ENCODE data around the gene ARMC5.

DNA sequence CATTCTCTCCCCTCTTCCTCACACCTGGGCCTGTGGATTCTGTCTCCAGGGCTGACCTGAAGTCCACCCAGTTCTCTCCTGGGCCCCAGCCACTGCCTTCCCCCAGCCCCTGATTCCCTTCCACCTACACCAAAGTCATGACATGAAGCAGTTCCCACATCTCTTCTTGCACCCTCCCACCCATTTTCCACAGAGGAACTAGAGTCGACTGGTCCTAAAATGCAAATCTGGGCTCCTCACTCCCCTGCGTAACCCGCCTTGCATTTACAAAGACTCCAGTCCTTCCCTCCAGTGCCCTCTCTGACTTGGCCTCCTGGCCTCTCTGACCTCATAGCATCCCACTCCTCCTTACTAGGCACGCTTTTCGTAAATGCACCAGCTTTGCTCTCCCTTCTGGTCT, 45.9 kb upstream of the ARMC5 start:
- TF ChIP-seq CTCF (IDR thresholded peaks at IDR 0.05; ENCODE audit: borderline replicate concordance, extremely low read depth, low read length, poor library complexity, severe bottlenecking): no peak
- no peak for TF ChIP-seq EZH2 (IDR thresholded peaks at IDR 0.05; ENCODE audit: borderline replicate concordance, low read depth, low read length, severe bottlenecking)
